Nephron progenitor cell (in vitro differentiated cells): ENCODE measurements around the gene CNTN5.

Experiments used
- DNase-seq: peaks from one replicate; pipeline ENCODE4 v3.0.0; 2021
- H3K27ac Mint-ChIP-seq: 2 replicates; pipeline ENCODE4 v1.8.0; 2021; ENCODE audit warnings: mild to moderate bottlenecking, moderate library complexity, mixed read lengths
- H3K27me3 Mint-ChIP-seq: 2 replicates; pipeline ENCODE4 v1.8.0; 2021; ENCODE audit warnings: mild to moderate bottlenecking, low read depth, mixed read lengths; ENCODE audit not compliant: poor library complexity
- H3K36me3 Mint-ChIP-seq: 2 replicates; pipeline ENCODE4 v1.8.0; 2021; ENCODE audit warnings: low read depth, mixed read lengths
- H3K4me1 Mint-ChIP-seq: 2 replicates; pipeline ENCODE4 v1.8.0; 2021; ENCODE audit warnings: mixed read lengths
- H3K4me3 Mint-ChIP-seq: 2 replicates; pipeline ENCODE4 v1.8.0; 2021; ENCODE audit warnings: mild to moderate bottlenecking, moderate library complexity, mixed read lengths
- H3K9me3 Mint-ChIP-seq: 2 replicates; pipeline ENCODE4 v1.8.0; 2021; ENCODE audit warnings: mild to moderate bottlenecking, moderate library complexity, mixed read lengths
- TF ChIP-seq, protein P1 (sequence below): fragments of 200-600 bp; sonication (generic); IDR thresholded peaks from 2 replicates; pipeline ENCODE4 v1.5.0; 2021; ENCODE audit warnings: antibody characterized with exemption

Gene CNTN5

DNA sequence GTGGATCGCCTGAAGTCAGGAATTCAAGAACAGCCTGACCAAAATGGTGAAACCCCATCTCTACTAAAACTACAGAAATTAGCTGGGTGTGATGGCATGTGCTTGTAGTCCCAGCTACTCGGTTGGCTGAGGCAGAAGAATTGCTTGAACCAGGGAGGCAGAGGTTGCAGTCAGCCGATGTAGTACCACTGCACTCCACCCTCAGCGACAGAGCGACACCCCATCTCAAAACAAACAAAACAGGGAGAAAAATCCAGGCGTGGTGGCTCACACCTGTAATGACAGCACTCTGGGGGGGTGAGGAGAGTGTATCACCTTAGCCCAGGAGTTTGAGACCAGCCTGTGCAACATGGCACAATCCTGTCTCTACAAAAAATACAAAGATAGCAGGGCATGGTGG is 864.0 kb downstream of the CNTN5 start:
- no peak overlapping the region for H3K4me3 Mint-ChIP-seq
- TF ChIP-seq, protein P1, sequence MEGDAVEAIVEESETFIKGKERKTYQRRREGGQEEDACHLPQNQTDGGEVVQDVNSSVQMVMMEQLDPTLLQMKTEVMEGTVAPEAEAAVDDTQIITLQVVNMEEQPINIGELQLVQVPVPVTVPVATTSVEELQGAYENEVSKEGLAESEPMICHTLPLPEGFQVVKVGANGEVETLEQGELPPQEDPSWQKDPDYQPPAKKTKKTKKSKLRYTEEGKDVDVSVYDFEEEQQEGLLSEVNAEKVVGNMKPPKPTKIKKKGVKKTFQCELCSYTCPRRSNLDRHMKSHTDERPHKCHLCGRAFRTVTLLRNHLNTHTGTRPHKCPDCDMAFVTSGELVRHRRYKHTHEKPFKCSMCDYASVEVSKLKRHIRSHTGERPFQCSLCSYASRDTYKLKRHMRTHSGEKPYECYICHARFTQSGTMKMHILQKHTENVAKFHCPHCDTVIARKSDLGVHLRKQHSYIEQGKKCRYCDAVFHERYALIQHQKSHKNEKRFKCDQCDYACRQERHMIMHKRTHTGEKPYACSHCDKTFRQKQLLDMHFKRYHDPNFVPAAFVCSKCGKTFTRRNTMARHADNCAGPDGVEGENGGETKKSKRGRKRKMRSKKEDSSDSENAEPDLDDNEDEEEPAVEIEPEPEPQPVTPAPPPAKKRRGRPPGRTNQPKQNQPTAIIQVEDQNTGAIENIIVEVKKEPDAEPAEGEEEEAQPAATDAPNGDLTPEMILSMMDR: no peak

DNA sequence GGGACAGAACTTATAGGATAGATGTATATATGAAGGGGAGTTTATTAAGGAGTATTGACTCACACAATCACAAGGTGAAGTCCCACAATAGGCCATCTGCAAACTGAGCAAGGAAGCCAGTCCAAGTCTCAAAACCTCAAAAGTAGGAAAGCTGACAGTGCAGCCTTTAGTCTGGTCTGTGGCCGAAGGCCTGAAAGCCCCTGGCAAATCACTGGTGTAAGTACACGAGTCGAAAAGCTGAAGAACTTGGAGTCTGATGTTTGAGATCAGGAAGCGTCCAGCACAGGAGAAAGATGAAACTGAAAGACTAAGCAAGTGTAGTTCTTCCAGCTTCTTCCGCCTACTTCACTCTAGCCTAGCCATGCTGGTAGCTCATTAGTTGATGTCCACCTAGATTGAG is 866.7 kb downstream of the CNTN5 start:
- Mint-ChIP-seq H3K9me3 (peaks cover 5% of the 10 kb centered on the region), H3K36me3 (no peaks in the 10 kb centered on the region), H3K4me3 (no peak overlapping the region), H3K4me1 (no peaks in the 10 kb centered on the region), H3K27ac (no peak overlapping the region), H3K27me3 (no peaks in the 10 kb centered on the region)
- DNase-seq: no peak
- TF ChIP-seq, protein P1: no peak

More for the DNA sequence above, 864.0 kb downstream of the CNTN5 start:
- no peak for DNase-seq
- Mint-ChIP-seq H3K4me1 (no peaks in the 10 kb centered on the region), H3K9me3 (no peaks in the 10 kb centered on the region), H3K27me3 (no peaks in the 10 kb centered on the region), H3K36me3 (no peaks in the 10 kb centered on the region), H3K27ac (no peak overlapping the region)

DNA sequence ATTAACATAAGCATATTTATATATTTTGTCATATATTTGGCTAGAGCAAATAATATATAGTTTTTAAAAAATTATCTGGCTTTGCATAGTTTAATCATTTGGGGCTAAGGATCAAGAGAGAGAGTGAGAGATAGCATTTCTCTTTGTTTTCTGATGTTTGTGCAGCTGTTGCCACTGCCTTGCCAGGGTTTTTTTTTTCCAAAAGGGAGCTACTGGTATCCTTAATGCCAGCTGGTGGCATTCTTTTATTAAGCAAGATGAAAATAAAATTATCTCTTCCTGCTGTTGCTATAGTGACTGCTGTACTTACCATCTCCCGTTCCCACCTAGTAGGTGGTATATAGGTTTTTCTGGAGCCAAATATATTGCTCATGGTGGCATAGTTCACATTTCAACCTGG is 873.1 kb downstream of the CNTN5 start:
- Mint-ChIP-seq H3K36me3 (no peaks in the 10 kb centered on the region), H3K9me3 (peaks cover 15% of the 10 kb centered on the region), H3K4me1 (no peaks in the 10 kb centered on the region), H3K4me3 (no peak overlapping the region), H3K27ac (no peak overlapping the region), H3K27me3 (peaks cover 6% of the 10 kb centered on the region)
- no peak for DNase-seq
- TF ChIP-seq, protein P1: no peak

DNA sequence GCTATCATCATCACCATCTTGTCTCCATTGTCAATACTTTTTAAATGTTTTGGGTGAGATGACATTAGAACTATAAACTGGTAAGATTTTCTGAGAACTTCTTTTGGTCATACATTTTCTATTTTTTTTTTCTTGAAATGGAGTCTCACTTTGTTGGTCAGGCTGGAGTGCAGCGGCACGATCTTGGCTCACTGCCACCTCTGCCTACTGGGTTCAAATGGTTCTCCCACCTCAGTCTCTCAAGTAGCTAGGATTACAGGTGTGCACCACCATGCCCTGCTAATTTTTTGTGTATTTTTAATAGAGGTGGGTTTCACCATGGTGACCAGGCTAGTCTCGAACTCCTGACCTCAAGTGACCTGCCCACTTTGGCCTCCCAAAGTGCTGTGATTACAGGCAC is 880.4 kb downstream of the CNTN5 start:
- Mint-ChIP-seq H3K27ac (no peak overlapping the region), H3K4me3 (no peak overlapping the region), H3K36me3 (no peaks in the 10 kb centered on the region), H3K9me3 (peaks cover 23% of the 10 kb centered on the region), H3K27me3 (peaks cover 9% of the 10 kb centered on the region), H3K4me1 (no peaks in the 10 kb centered on the region)
- no peak for DNase-seq
- TF ChIP-seq, protein P1: no peak

DNA sequence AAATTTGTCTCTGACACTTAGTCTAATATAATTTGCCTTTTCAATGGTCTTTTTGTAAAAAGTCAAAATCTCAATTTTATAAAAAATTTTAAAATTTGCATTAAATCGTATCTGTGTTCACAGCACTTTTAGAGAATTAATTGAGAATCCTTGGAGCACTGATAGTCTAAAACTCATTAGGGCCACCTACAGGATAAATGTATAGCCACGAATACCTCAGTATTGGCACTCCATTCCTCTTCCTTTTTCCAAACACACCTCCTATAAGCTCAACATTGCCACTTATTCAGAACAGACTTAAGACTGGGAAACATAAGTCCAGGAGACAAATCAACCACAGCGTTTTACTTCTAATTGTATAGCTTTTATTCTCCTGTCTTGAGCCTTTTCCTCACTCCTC is 890.4 kb downstream of the CNTN5 start:
- Mint-ChIP-seq H3K27me3 (peaks cover 3% of the 10 kb centered on the region), H3K27ac (no peak overlapping the region), H3K36me3 (no peaks in the 10 kb centered on the region), H3K4me3 (no peak overlapping the region), H3K4me1 (no peaks in the 10 kb centered on the region), H3K9me3 (no peaks in the 10 kb centered on the region)
- no peak for DNase-seq
- TF ChIP-seq, protein P1: peak; percentile 12

DNA sequence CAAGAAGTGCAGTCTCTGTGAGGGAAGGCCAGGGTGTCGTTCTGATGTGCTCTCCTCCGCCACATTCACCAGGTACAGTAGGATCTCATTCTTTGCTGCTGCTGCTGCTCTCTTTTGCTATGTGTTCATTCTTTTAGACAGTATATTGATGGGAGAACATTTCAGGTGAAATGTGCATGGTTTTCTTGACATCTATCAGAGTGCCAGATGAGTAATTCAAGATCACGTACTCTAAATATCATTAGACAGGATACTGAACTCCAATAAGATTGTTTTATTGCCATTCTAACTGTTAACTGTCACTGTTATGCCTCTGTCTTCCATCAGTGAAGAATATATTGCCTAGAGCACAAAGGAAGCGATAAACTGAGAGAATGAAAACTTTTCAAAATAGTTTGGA is 895.3 kb downstream of the CNTN5 start:
- H3K36me3 Mint-ChIP-seq: no peaks in the 10 kb centered on the region
- peaks cover 6% of the 10 kb centered on the region for H3K27me3 Mint-ChIP-seq
- DNase-seq: no peak
- no peak overlapping the region for H3K4me3 Mint-ChIP-seq
- H3K4me1 Mint-ChIP-seq: no peaks in the 10 kb centered on the region
- TF ChIP-seq, protein P1: no peak
- no peak overlapping the region for H3K27ac Mint-ChIP-seq
- H3K9me3 Mint-ChIP-seq: peaks cover 10% of the 10 kb centered on the region
